GM13976 (cell line): Measurements from ENCODE around the gene NF1.

ENCODE experiments used
- DNase-seq: peaks from one replicate; pipeline ENCODE4 v3.0.0; 2012; ENCODE audit warnings: low spot score
- CTCF ChIP-seq: IDR thresholded peaks from 2 replicates; pipeline ENCODE4 v1.5.1; 2012; ENCODE audit warnings: borderline replicate concordance, mild to moderate bottlenecking; ENCODE audit not compliant: insufficient read depth; ENCODE audit errors: extremely low read depth, missing control alignments, control extremely low read depth
- in situ Hi-C: fragments of 300-500 bp; cut with MboI; formaldehyde crosslinking; loops from one replicate; pipeline ENCODE4 v1.12.0; 2022; ENCODE audit warnings: low sequenced_read_pairs, mixed read lengths, inconsistent platforms; ENCODE audit not compliant: unreplicated experiment

Gene NF1

DNA sequence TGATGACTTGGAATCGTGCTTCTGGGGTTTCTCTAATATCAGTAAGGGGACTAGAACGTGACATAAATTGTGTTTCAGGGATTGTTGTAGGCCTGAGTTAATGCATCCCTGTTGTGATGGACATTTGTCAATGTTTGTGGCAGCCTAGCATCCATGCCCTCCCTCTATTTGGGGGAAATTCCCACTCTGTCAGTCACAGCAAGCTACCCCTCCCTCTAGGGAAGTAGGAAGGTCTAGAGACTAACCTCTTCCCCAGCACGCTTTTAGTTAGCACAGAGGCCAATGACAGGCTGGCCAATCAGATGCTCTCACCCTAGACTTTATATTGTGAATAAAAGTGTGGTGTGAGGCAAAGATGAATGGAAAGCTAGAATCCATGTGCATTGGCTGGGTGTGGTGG, 32.4 kb upstream of the NF1 start:
- TF ChIP-seq CTCF: no peak
- in situ Hi-C loops: no loop called here
- no peak for DNase-seq

DNA sequence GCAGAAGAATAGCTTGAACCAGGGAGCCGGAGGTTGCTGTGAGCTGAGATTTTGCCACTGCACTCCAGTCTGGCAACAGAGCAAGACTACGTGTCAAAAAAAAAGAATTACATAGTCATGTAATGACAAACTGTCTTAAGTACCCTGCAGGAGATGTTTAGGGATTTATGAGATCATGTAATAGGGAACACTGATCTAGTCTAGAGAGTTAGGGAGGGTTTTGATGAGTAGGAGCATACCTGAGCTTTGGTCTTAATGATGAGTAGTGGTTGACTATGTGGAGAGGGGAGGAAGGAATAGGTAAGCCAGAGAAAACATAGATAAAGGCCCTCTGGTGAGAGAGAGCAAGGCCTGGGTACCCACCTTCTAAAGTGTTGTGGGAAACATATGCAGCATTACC, 30.1 kb upstream of the NF1 start:
- TF ChIP-seq CTCF: no peak
- DNase-seq: no peak
- in situ Hi-C loops: no loop called here

GRCh38 chr17:31067691-31068184, 27.0 kb upstream of the NF1 start:
- no peak for TF ChIP-seq CTCF
- no peak for DNase-seq
- in situ Hi-C loops: no loop called here

- peak; percentile 45 for TF ChIP-seq CTCF
- peak; percentile 57 for DNase-seq
- in situ Hi-C loops: no loop called here
Observed at GRCh38 chr17:31068291-31068690, 26.5 kb upstream of the NF1 start.

GRCh38 chr17:31072186-31072585, 22.6 kb upstream of the NF1 start:
- DNase-seq: no peak
- no peak for TF ChIP-seq CTCF
- in situ Hi-C loops: no loop called here

GRCh38 chr17:31073411-31073810, 21.4 kb upstream of the NF1 start:
- in situ Hi-C loops: no loop called here
- no peak for TF ChIP-seq CTCF
- DNase-seq: no peak
